Right renal cortex interstitium (tissue), 3 donors: ENCODE measurements around the gene FGF5. TPM values are rescaled to one million over a fixed set of nuclear protein-coding genes. Genes with fewer than 3 reads are reported as not detected.
"Not testable (repeated sequence)": the region's sequence is repeated elsewhere in the genome, so short reads cannot be mapped to it uniquely, and the experiment has no call there.

Experiments used
- DNase-seq, 3 donors: peaks; one replicate each; pipeline ENCODE4 v3.0.0-alpha.2; 2013; ENCODE audit warnings: low read depth in 3 of 3, low spot score in 2 of 3
- polyA plus RNA-seq, 3 donors: library from polyadenylated mRNA; unstranded; fragments of 120-200 nt; gene quantifications; one replicate each; pipeline ENCODE4 v1.2.1, GENCODE V29; 2013; ENCODE audit not compliant: insufficient read length in 3 of 3

The FGF5 gene, protein sequence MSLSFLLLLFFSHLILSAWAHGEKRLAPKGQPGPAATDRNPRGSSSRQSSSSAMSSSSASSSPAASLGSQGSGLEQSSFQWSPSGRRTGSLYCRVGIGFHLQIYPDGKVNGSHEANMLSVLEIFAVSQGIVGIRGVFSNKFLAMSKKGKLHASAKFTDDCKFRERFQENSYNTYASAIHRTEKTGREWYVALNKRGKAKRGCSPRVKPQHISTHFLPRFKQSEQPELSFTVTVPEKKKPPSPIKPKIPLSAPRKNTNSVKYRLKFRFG
- polyA plus RNA-seq, result under 1 TPM in 2 of 3 donors, not detected in 1; 0.07 to 0.10 TPM

DNA sequence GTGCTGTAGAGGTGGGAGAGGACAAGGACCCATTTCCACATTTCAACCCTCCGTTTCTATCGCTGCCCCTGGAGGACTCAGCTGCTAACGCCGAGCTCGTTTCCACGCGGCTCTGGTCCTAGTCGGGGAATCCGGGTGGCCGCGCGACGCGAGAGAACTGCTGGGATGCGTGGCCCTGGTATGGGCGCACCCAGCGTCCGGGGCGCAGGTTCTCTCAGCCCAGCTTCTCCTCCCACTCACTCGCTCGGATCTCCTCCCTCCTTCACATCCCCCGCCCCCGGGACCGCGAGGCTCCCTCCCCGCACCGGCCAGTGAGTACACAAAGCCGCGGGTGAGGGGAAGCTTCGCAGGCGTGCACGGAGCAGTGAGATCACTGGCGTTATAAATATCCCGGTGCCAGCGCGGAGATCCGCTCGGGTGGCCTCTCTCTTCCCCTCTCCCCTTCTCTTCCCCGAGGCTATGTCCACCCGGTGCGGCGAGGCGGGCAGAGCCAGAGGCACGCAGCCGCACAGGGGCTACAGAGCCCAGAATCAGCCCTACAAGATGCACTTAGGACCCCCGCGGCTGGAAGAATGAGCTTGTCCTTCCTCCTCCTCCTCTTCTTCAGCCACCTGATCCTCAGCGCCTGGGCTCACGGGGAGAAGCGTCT lies at the start of gene FGF5:
FGF5 (plus strand) TSS at position 412 of the 649 bp plus-strand sequence; CDS start at position 573, 161 bp downstream.
- DNase-seq, result peak in 1 of 3 donors; percentile 10

DNA sequence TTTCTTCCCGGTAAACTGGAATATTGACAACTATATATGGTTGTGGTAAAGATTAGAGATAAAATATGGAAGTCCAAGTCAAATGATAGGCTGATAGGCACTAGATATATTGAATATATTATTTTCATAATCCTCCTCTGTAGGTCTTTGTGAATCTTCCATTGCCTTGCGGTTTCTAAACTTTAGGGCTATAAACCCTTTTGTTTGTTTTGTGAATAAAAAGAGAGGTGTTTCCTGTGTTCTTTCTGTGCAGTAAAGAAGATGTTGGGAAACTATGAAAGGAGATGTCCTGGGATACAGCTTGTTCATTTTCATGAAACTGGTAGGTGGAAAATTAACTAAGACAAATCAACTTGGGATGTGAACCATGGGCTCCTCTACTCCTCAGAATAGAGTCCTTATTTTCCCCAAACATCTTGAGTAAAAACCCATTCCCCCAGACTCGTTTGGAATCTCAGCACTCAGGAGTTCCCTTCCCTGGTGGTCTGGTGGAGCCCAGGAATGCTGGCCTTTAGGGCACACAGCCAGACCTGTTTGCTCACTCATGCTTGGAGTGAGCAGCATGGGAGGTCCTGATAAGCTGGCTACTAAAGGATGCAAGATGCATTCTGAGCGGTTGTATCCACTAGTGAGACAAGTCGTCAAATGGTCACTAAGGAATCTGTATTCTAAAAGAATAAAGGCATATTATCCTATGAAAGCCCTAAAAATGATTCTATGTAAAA lies 47.0 kb upstream of the FGF5 start:
- no peak for DNase-seq

DNA sequence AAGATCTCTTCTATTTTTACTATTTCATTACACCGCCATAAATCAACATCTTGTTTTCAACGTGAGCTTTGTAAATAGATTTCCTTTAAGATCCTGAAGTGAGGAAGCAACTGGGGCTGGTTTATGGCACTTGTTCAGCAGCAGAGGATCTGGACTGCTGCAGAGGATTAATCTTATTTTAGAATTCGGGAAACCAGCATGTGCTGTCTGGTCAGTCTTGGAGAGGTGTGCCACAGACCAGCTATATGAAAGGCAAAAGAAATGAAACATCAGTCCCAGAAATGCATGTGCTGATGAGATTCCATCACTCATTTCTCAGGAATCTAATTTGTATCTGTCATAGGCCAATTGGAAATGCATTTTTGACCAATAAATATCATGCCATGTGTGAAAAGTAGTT lies 45.8 kb upstream of the FGF5 start:
- DNase-seq, result no peak

GRCh38 chr4:80221161-80221560 lies 45.3 kb upstream of the FGF5 start:
- DNase-seq, result no peak

- DNase-seq, result no peak
Measured at GRCh38 chr4:80225595-80225994, 40.9 kb upstream of the FGF5 start.

DNA sequence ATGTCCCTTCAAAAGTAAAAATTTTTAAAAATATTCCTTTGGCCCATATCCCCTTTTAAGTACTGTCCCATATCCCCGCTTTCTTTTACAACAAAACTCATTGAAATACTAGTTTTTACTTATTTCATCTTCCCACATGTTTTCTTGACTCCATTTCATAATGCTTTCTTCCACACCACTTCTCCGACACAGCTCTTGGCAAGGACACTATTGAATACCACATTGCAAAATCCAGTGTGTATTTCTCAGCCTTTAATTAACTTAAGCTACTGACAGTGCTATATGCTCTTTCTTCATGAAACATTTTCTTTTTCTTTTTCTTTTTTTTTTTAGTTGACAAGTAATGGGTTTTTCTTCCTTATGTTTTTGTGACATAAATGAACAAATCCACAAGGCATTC lies 40.4 kb upstream of the FGF5 start:
- DNase-seq, result no peak

- no peak for DNase-seq
Measured at GRCh38 chr4:80228460-80228859, 38.0 kb upstream of the FGF5 start.

DNA sequence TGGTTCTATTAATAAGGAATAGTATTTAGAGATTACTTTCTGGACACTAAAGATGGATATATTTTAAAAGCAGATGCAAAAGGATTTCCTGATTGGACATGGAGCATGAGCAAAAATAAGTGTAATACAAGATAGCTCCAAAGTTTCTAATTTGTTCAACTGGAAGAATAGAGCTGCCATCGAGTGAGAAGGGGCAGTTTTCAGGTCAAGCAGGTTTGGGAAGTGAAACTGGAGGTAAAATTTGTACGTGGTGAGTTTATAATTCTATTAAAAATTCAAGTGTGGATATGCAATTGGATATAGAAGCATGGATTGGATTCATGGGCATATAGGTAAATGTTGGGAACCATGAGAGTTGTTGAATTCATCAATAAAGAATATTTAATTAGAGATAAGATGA lies 37.3 kb upstream of the FGF5 start:
- DNase-seq, result no peak

DNA sequence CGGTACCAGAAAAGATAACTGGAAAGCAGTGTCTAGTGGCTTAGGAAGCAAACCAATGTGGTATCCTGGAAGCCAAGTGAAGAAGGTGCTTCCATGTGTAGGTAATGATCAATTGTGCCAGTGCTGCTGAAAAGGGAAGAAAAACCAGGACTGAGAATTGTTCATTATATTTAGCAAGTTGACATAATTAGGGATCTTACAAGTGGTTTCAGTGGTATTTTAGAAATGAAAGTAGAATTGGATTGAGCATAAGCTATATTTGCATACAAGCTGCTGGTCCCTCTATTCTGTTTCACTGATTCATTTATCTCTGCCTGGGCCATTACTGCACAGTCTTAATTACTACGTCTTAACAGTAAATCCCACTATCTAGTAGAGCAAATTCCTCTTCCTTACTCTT lies 36.9 kb upstream of the FGF5 start:
- DNase-seq, result no peak

DNA sequence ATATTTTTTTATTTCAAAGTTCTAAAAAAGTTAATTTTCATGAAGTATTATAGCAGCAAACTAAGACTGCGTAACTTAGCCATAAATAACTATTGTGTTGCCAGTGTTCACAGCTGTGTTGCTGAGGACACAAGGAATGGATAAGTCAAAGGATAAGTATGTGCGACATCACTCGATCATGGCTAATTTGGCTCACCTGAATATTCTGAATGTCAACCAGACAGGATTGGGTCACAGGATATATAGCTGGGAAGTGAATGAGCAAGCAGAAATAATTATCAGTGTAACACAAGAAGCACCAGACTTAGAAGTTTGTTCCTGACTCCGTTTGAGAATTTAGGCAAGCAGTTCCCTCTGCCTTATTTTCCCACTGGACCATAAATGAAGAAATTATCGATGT lies 35.3 kb upstream of the FGF5 start:
- no peak for DNase-seq

- DNase-seq, result no peak
Measured at GRCh38 chr4:80232707-80233370, 33.6 kb upstream of the FGF5 start.

- DNase-seq, result no peak
Measured at GRCh38 chr4:80233390-80233789, 33.1 kb upstream of the FGF5 start.

- DNase-seq, result no peak
Measured at GRCh38 chr4:80235451-80235850, 31.0 kb upstream of the FGF5 start.

DNA sequence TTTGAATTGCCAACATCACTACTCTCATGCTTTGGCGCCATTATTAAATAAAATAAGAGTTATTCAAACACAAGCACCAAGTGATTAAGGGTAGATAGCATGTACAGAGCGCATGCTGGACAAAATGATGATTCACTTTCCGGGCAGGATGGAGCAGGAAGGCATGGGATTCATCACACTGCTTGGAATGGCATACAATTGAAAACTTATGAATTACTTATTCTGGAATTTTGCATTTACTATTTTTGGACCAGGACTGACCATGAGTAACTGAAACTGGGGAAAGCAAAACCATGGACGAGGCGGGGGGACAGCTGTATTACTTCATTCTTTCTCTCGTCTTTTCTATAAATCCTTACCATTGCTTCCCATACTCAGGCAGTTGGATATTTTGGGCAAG lies 28.5 kb upstream of the FGF5 start:
- DNase-seq, result no peak

- DNase-seq, result no peak
Measured at GRCh38 chr4:80239480-80240150, 26.8 kb upstream of the FGF5 start.

- DNase-seq, result no peak
Measured at GRCh38 chr4:80240976-80241375, 25.5 kb upstream of the FGF5 start.

- DNase-seq, result no peak
Measured at GRCh38 chr4:80243274-80244018, 23.0 kb upstream of the FGF5 start.

GRCh38 chr4:80247484-80247883 lies 19.0 kb upstream of the FGF5 start:
- DNase-seq, result not testable (repeated sequence)

DNA sequence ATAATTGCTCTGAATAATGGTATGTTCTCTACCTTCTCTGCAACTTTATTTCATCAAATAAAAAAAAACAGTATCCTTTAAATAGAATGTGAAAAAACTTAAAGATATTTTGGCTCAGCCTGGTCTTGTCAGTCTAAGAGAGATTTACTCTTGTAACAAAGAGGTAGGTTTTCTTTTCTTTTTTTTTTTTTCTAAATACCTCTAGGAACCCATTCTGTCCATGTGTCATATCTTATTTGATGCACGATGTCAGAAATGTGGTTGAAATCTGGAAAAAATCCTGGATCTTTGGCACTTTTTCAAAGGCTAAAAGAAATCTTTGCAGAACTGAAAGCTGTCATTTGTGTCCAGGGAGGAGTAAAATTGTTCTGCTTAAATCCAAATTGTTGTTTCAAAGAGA lies 17.3 kb upstream of the FGF5 start:
- DNase-seq, result no peak

- DNase-seq, result no peak
Measured at GRCh38 chr4:80252427-80252826, 14.0 kb upstream of the FGF5 start.
